Stimulated activated CD4-positive, alpha-beta T cell treated with anti-CD3 and anti-CD28 coated beads, Interleukin-4, amount 100 ng/mL, for 4 hours (primary cell): Measurements from ENCODE around the gene PLAC1.

Experiments
- DNase-seq, 2 experiments: peaks; one replicate each; pipeline ENCODE4 v3.0.0-alpha.2; 2020

The PLAC1 gene

GRCh38 chrX:134628663-134629062 is 29.6 kb downstream of the PLAC1 start:
- DNase-seq: no peak

DNA sequence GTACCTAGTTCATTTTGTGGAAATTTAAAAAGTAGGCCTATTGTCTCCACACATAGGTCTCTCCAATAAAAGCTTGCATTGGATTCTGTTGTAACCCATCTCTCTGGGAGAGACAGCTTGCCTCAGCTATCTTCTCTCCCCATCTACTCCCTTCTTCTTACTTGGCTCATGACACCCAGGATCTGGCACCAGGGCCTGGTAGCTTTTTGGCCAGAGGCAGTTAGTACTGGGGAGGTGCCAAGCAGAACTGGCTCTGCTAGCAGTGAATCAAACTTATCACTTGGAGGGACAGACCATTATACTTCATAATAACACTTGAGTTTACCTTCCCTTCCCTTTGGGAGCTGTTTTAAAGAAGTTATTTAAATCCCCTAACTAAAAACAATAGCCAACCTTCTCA is 31.8 kb downstream of the PLAC1 start:
- no peak for DNase-seq

DNA sequence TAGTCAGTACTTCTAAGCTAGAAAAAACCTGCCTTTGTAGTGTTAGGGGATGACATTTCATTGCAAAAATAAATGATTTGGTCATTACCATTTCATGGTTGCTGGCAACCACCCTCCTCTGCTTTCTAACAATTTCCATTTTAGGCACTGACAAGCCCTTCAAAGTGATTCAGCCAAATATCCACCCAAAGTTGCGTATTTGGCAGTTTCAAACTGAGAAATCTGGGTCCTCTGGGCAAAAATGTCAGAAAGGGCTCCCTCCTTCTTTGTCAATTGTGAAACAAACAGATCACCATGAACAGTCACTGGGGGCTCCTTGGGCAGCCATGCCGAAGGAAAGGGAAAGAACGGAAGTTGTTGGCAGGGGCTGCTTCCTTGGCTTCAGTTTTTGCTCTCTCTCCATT is 33.0 kb downstream of the PLAC1 start:
- DNase-seq: no peak

- DNase-seq: no peak
Observed at GRCh38 chrX:134624046-134624430, 34.2 kb downstream of the PLAC1 start.

GRCh38 chrX:134623293-134624045 is 34.8 kb downstream of the PLAC1 start:
- DNase-seq: no peak

DNA sequence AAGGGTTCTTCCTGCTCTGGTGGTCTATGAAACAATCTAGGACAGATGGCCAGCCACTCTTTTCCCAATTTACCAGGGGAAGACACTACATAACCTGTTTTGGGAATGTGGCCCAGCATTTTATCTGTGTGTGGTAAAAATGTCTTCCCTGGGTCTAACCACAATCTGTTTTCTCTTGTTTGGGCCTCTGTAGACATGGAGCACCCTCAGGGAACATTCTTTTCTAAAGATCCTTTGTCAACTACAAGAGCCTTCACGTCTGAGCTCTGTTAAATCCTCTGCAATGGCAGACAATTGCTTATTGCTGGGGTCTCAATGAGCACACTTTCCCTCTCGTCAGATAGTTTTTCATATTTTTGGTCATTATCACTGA is 35.5 kb downstream of the PLAC1 start:
- no peak for DNase-seq

DNA sequence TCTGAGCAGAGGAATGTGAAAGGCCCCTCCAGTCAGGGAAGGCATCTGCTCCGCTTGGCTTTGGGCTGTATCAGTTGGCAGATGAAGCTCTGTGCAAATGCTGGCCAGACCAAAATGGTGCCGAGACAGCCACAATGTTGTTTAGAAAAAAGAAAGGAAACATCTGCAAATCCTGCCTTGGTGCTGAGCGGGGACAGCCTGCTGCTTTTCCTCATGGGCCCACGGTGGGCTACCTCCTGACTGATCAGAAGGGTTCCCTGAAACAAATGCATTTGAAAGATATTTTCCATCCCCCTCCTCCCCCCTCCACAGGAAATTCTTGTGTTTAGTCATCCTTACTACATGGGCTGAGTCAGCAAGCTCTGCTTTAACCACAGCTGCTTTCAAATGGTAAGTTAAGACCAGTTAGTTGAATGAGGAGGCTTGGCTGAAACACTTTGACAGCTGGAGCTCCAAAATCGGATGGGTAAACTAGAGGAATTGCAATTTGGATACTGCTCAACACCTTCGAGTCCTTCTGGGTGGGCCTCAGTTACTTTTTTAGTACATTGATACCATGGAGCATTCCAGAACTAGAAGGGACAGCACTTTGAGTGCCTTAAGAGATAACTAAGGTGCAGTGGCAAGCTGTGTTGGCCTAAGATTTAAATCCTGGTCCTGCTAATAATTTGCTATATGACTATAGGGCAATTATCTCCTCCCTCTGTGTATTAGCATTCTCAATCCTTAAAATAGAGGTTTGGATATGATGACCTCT is 36.0 kb downstream of the PLAC1 start:
- peak; percentile 1 for DNase-seq

- DNase-seq: no peak
Observed at GRCh38 chrX:134619838-134620237, 38.4 kb downstream of the PLAC1 start.

DNA sequence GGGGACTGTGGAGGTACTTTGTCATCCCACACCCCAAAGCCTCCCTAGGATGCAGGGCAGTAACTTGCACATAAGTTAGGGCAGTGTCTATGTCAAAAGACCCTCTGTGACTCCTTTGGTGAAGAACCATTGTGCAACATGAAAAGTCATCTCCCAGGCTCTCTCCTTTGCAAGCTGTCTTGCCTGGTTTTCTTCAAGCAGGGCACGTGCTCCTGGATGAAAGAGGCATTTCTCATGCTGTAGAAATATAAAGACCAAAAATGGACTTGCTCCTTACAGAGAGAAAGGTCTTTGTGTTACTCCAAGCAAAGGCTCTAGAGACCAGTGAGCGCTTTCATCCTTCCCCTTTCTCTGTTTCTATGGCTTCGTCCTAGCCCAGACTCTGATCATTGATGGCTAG is 44.9 kb downstream of the PLAC1 start:
- no peak for DNase-seq

- DNase-seq: no peak
Observed at GRCh38 chrX:134608153-134608552, 50.1 kb downstream of the PLAC1 start.

DNA sequence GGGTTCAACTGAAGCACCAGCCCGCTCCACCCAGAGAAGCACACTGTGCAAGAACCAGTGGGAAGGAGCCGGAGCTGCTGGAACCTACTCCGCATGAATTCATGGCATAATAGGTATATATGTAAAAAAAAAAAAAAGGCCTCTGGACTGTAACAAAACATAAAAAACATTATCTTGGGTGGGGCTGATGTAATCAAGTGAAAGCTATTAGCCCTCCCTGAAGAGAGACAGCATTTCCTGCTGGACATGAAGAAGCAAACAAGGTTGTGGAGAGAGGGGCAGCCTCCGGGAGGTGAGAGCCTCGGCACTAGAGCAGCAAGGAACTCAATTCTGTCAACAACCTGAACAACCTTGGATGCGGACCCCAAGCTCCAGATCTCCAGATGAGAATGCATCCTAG is 50.7 kb downstream of the PLAC1 start:
- no peak for DNase-seq

DNA sequence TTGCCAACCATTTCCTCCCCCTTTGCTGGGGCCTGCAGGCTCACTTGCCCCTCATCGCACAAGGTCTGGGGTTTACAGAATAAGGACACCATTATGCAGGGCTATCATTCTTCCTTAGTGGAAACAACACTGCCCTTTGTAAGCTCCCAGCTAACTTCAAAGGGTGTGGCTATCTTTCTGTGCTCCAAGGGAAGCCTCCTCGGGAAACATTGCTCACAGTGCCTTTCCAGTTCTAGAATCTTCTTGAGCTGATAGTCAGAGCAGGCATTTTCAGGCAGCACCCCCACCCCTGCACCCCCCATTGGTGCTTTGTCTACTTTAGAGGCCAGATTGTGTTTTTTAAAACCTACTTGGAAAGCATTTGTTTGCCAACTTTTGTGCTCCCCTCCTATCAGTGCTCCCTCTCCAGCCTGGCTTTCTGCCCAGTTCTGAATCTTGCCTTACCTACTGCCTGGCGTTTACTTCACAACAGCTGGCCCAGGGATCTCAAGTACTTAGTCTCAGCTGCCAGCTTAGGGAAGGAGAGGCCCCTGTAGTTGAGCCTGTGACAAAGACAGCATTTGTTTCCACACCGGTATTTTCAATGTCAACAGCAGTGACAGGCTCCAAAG is 53.5 kb downstream of the PLAC1 start:
- no peak for DNase-seq

DNA sequence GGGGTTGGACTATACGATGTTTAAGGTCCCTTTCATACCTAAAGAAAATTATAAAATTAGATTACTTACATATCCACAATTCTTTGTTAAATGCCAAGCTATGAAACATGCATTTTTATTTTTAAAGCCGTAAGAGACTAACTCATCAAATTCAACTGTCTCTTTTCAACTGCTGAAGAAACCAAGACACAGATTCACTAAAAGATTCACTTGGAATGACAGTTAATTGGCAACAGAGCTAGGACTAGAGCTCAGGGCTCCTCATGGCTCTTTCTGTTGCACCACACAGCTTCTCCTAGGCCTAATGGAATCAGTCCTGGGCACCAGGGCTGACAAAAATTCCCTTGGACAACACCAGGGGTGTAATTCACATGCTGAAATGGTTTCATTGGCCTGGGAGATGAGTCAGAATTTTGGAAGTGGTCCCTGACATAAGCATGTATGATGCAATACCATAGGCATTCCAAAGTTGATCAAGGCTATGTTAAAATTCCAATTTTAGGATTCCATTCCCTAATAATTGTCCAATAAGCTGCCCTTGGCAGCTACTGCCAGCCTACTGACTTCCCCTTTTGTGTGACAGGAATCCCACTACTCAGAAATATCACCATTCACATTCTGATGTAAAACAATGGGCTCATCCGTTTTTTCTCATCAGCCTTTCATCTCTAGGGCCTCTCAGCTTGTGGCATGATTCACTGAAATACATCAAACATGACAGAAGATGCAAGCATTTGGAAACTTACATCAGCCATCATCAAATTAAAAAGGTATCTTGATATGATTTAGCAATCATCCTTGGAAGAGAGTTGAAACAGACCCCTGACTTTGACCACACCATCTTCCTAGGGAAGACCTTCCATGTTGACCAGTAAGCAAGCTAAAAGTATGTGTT is 54.2 kb downstream of the PLAC1 start:
- no peak for DNase-seq

DNA sequence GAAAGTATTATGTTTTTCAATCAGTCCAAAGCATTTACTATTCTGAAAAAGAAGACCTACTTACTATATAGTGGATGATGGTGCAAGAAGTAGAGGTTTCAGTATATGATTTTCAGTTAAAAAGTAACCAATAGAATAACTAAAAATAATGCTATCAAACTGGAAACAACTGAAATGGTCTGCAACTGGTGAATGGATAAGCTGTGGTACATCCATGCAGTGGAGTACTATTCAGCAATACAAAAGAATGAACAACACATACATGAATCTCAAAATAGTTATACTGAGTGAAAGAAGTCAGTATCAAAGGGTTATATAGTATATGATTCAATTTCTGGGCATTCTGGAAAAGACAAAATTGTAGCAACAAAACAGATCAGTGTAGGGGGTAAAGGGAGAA is 55.9 kb downstream of the PLAC1 start:
- no peak for DNase-seq

DNA sequence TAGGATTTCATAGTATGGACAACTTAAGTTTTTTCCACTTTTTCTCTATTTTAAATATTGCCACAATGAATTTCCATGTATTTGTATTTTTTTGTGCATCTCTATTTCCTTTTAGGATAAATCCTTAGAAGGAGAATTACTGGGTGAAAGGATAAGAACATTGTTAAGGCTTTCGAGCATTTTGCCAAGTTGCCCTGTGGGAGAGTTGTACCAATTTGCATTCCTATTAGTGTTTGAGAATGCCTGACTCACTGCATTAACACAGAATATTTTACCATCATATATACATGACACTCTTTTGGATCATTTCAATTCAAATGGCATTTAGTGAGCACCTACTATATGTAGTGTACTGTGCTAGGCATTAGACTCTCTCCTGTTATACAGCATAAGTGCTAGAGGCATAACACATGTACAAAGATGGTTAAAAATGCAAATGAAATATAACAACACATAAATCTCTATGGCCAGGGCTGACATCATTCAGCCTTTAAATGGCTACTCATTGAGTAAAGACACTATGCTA is 57.0 kb downstream of the PLAC1 start:
- no peak for DNase-seq

DNA sequence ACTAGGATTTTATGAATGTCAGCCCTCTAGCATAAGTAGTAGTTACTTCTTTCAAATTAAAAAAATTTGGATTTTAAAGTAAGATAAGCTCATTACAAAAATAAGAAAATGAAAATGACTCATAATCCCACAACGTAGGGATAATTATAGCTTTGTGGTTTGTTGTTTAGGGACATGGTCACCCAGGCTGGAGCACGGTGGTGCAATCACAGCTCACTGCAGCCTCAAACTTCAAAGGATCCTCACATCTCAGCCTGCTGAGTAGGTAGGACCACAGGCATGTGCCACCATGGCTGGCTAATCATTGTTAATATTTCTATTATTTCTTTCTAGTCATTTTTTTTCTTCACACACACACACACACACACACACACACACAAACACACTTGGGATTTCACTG is 57.6 kb downstream of the PLAC1 start:
- no peak for DNase-seq

DNA sequence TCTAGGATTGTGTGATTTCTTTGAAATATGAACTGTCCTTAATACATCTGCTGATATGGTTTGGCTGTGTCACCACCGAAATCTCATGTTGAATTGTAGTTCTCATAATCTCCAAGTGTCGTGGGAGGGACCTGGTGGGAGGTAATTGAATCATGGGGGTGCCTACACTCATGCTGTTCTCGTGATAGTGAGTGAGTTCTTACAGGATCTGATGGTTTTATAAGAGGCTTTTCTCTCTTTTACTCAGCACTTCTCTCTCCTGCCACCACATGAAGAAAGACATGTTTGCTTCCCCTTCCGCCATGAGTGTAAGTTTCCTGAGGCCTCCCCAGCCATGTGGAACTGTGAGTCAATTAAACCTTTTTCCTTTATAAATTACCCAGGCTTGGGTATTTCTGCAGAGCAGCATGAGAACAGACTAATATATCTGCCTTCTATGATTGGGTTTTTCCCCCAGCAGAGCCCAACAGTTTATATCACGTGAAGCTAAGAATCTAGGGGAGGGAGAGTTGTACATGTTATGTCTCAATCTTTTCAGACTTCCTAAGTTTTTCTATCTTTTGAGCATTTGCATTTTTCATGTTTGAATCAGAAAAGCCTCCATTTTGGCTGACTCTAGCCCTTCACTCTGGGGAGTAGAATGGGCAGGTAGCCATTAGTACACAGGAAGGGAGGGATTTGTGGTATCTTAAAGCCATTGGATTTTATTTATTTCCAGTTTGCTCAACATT is 58.9 kb downstream of the PLAC1 start:
- DNase-seq: peak in 1 of 2 experiments; percentile 2

GRCh38 chrX:134592303-134592702 is 66.0 kb downstream of the PLAC1 start:
- DNase-seq: no peak

GRCh38 chrX:134591502-134591901 is 66.8 kb downstream of the PLAC1 start:
- DNase-seq: no peak

DNA sequence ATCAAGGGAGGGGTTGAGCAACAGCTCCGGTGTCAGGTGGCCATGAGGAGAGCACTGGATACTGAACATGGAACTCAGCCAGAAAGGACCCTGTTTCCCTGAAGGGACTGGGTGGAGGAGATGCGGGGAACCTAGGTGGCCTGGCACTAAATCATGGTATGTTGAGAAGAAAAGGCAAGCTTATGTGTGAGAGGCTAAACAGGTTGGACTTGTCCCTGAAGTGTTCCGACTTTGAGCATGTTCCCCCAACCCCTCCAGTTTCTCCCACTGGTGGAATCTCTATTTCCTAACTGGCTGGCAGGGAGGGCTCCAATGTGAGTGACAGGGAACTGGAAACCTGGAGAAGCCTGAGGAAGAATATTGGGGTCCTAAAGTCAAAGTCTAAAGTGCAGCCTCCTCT is 69.5 kb downstream of the PLAC1 start:
- DNase-seq: no peak

DNA sequence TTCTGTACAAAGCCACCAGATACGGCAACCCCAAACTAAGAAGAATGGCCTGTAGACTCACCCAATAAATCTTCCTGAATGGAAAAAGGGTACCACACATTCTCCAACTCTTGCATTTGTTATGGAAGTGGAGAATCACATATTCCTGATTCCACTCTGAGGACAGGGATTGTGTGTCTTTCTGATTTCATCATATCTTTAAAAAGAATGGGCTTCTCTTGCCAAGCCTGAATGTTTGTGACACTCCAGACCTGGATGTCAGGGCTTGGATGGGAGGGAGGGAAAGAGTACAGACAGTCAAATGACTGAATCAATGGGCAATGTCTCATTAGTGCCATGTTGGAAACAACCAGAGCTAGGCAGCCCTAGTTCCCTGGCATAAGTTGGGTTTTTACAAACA is 77.4 kb downstream of the PLAC1 start:
- no peak for DNase-seq

DNA sequence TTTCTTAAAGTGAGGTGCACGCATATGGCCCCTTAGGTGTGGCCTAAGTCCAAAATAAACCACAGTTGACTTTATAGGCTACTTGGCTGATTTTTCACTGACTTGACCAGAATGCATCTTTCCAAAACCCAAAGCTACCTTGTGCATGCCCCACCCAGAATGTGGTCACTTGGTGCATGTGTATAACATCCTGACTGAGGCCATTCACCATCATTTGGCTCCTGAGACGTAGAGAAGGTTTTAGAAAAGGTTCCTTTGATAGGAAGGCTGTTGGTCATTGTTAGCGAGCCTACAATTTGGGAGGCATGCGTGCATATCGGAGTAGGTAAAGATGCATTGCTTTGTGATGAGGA is 84.6 kb downstream of the PLAC1 start:
- no peak for DNase-seq
